NCI-H82 (cell line): ENCODE data around the gene CADPS2.

Experiments used
- DNase-seq: peaks from one replicate; lab custom pipeline; 2025; lab: John Stamatoyannopoulos, UW

The CADPS2 gene

GRCh38 chr7:122600630-122601029 lies 285.6 kb downstream of the CADPS2 start:
- no peak for DNase-seq

- no peak for DNase-seq
These were observed 286.2 kb downstream of the CADPS2 start for GRCh38 chr7:122600042-122600441.

- DNase-seq: no peak
These were observed 289.0 kb downstream of the CADPS2 start for GRCh38 chr7:122597277-122597676.

- no peak for DNase-seq
These were observed 290.4 kb downstream of the CADPS2 start for GRCh38 chr7:122595885-122596284.

GRCh38 chr7:122588621-122589020 lies 297.6 kb downstream of the CADPS2 start:
- DNase-seq: no peak

- DNase-seq: no peak
These were observed 301.5 kb downstream of the CADPS2 start for GRCh38 chr7:122584676-122585251.

GRCh38 chr7:122578350-122578749 lies 307.9 kb downstream of the CADPS2 start:
- no peak for DNase-seq

GRCh38 chr7:122577449-122578003 lies 308.7 kb downstream of the CADPS2 start:
- no peak for DNase-seq

GRCh38 chr7:122572706-122573105 lies 313.6 kb downstream of the CADPS2 start:
- no peak for DNase-seq

- peak; percentile 87 for DNase-seq
These were observed 324.9 kb downstream of the CADPS2 start for GRCh38 chr7:122561326-122561725.

- DNase-seq: no peak
These were observed 329.3 kb downstream of the CADPS2 start for GRCh38 chr7:122556873-122557542.

- no peak for DNase-seq
These were observed 330.0 kb downstream of the CADPS2 start for GRCh38 chr7:122556219-122556618.

- no peak for DNase-seq
These were observed 332.5 kb downstream of the CADPS2 start for GRCh38 chr7:122553761-122554160.

GRCh38 chr7:122552769-122553168 lies 333.5 kb downstream of the CADPS2 start:
- no peak for DNase-seq

- peak; percentile 14 for DNase-seq
These were observed 335.7 kb downstream of the CADPS2 start for GRCh38 chr7:122550545-122550944.

GRCh38 chr7:122549578-122549977 lies 336.7 kb downstream of the CADPS2 start:
- DNase-seq: no peak

- DNase-seq: no peak
These were observed 339.8 kb downstream of the CADPS2 start for GRCh38 chr7:122546496-122546895.

GRCh38 chr7:122544463-122544862 lies 341.8 kb downstream of the CADPS2 start:
- no peak for DNase-seq

- DNase-seq: no peak
These were observed 342.4 kb downstream of the CADPS2 start for GRCh38 chr7:122543891-122544290.

GRCh38 chr7:122543166-122543565 lies 343.1 kb downstream of the CADPS2 start:
- DNase-seq: no peak

GRCh38 chr7:122535086-122535485 lies 351.2 kb downstream of the CADPS2 start:
- DNase-seq: no peak

GRCh38 chr7:122532406-122533269 lies 353.6 kb downstream of the CADPS2 start:
- peak; percentile 24 for DNase-seq
